DOHH2 (cell line): ENCODE results near the gene TMEM144.

Experiments used
- H3F3A ChIP-seq: fragments of 200-600 bp; sonication (generic), shearing (Covaris generic); 2 replicates; pipeline ENCODE4 v1.6.0; 2016; ENCODE audit warnings: antibody characterized with exemption, mild to moderate bottlenecking; ENCODE audit not compliant: control insufficient read depth, insufficient read depth
- H3K27ac ChIP-seq: fragments of 200-600 bp; sonication (generic); 2 replicates; pipeline ENCODE4 v1.5.1; 2014; ENCODE audit warnings: low read depth, mild to moderate bottlenecking, low read length, moderate library complexity
- H3K27me3 ChIP-seq: fragments of 200-600 bp; sonication (generic); 2 replicates; pipeline ENCODE4 v1.6.1; 2014; ENCODE audit warnings: mild to moderate bottlenecking, low read length, mixed read lengths; ENCODE audit not compliant: control insufficient read depth
- H3K36me3 ChIP-seq: fragments of 200-600 bp; sonication (generic); 2 replicates; pipeline ENCODE4 v1.6.1; 2014; ENCODE audit warnings: mild to moderate bottlenecking, low read length, moderate library complexity, mixed read lengths; ENCODE audit not compliant: control insufficient read depth
- H3K4me1 ChIP-seq: fragments of 200-600 bp; sonication (generic); 2 replicates; pipeline ENCODE4 v1.6.1; 2014; ENCODE audit warnings: mild to moderate bottlenecking, low read length, mixed read lengths; ENCODE audit not compliant: control insufficient read depth
- H3K4me2 ChIP-seq: fragments of 200-600 bp; sonication (generic); 2 replicates; pipeline ENCODE4 v1.6.0; 2014; ENCODE audit warnings: mild to moderate bottlenecking, low read length, moderate library complexity
- H3K4me3 ChIP-seq: fragments of 200-600 bp; sonication (generic); 2 replicates; pipeline ENCODE4 v1.5.1; 2014; ENCODE audit warnings: mild to moderate bottlenecking, low read length, mixed read lengths
- H3K79me2 ChIP-seq: fragments of 200-600 bp; sonication (generic); 2 replicates; pipeline ENCODE4 v1.6.1; 2014; ENCODE audit warnings: mild to moderate bottlenecking, low read length, mixed read lengths; ENCODE audit not compliant: control insufficient read depth
- H3K9me2 ChIP-seq: fragments of 200-600 bp; sonication (generic); replicated peaks from 2 replicates; pipeline ENCODE4 v1.6.1; 2014; ENCODE audit warnings: mild to moderate bottlenecking, low read length, mixed read lengths; ENCODE audit not compliant: control insufficient read depth
- H3K9me3 ChIP-seq: fragments of 200-600 bp; sonication (generic); 2 replicates; pipeline ENCODE4 v1.6.1; 2014; ENCODE audit warnings: antibody characterized with exemption, low read length, mixed read lengths; ENCODE audit not compliant: control insufficient read depth, insufficient read depth
- H4K20me1 ChIP-seq: fragments of 200-600 bp; sonication (generic); 2 replicates; pipeline ENCODE4 v1.6.0; 2014; ENCODE audit warnings: low read depth, mild to moderate bottlenecking, antibody characterized with exemption, low read length, moderate library complexity; ENCODE audit not compliant: control insufficient read depth, insufficient read depth
- CTCF ChIP-seq: fragments of 200-600 bp; sonication (generic); IDR thresholded peaks from one replicate; pipeline ENCODE4 v1.5.1; 2014; ENCODE audit warnings: antibody characterized with exemption, mild to moderate bottlenecking, low read depth, low read length; ENCODE audit not compliant: poor library complexity, severe bottlenecking
- EZH2phosphoT487 ChIP-seq: fragments of 200-600 bp; sonication (generic); IDR thresholded peaks from 2 replicates; pipeline ENCODE4 v1.6.1; 2017; ENCODE audit warnings: borderline replicate concordance, mild to moderate bottlenecking, antibody characterized with exemption, low read length, moderate library complexity, mixed read lengths

The TMEM144 gene

DNA sequence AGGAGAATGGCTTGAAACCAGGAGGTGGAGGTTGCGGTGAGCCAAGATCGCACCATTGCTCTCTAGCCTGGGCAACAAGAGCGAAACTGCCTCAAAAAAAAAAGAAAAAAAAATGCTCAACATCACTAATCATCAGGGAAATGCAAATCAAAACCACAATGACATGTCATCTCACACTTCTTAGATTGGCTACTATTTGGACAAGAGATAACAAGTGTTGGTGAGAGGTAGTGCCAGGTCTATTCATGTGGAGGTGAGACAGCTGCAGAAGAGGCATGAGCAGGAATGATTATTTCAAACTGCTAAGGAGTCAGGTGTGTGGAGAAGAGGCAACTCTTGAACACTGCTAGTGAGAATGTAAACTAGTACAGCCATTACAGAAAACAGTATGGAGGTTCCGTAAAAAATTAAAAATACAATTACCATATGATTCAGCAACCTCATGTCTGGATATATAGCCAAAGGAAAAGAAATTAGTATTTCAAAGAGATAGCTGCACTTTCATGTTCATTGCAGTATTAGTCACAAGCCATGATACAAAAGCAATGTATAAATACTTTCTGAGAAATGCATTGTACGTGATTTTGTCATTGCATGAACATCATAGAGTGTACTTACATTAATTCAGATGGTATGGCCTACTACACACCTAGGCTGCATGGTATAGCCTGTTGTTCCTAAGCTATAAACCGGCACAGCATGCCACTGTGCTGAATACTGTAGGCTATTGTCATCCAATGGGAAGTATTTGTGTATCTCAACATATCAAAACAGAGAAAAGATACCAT, 75.3 kb downstream of the TMEM144 start:
- no peaks in the 10 kb centered on the region for H3K36me3 ChIP-seq
- no peaks in the 10 kb centered on the region for H4K20me1 ChIP-seq
- H3K4me1 ChIP-seq, result no peaks in the 10 kb centered on the region
- H3K27ac ChIP-seq, result no peak overlapping the region
- H3K79me2 ChIP-seq, result no peaks in the 10 kb centered on the region
- H3K9me3 ChIP-seq, result no peaks in the 10 kb centered on the region
- no peak overlapping the region for H3K4me3 ChIP-seq
- TF ChIP-seq EZH2phosphoT487, result no peak
- TF ChIP-seq CTCF, result no peak
- no peak overlapping the region for H3K4me2 ChIP-seq
- no peaks in the 10 kb centered on the region for H3F3A ChIP-seq
- H3K27me3 ChIP-seq, result no peaks in the 10 kb centered on the region
- H3K9me2 ChIP-seq, result no peaks in the 10 kb centered on the region

DNA sequence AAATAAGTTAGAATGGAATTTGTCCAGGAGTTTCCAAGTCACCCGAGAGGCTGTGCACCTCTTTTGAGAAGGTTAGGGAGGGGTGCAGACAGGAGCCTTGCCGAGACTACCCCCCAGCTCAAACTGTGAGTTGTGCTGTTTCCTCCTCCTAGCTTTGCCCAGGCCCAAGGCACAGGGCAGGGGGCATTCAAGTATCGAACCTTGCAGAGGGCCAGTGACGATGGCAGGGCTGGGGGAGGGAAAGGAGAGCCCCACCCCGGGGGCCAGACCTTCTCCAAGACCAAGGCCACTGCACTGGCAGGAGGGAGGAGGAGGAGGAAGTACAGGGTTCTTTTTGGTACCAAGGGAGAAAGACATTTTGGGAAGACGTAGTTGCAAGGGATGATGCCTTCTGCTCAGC, 80.6 kb downstream of the TMEM144 start:
- Histone ChIP-seq H3K79me2 (no peaks in the 10 kb centered on the region), H3K9me2 (no peaks in the 10 kb centered on the region), H3K27ac (no peak overlapping the region), H3K36me3 (no peaks in the 10 kb centered on the region), H3K4me1 (no peaks in the 10 kb centered on the region), H3K4me3 (no peak overlapping the region), H3K4me2 (no peak overlapping the region), H3K27me3 (no peaks in the 10 kb centered on the region), H3K9me3 (no peaks in the 10 kb centered on the region; the same call in 1 of the 2 replicates), H4K20me1 (no peaks in the 10 kb centered on the region), H3F3A (no peaks in the 10 kb centered on the region)
- TF ChIP-seq CTCF, result no peak

DNA sequence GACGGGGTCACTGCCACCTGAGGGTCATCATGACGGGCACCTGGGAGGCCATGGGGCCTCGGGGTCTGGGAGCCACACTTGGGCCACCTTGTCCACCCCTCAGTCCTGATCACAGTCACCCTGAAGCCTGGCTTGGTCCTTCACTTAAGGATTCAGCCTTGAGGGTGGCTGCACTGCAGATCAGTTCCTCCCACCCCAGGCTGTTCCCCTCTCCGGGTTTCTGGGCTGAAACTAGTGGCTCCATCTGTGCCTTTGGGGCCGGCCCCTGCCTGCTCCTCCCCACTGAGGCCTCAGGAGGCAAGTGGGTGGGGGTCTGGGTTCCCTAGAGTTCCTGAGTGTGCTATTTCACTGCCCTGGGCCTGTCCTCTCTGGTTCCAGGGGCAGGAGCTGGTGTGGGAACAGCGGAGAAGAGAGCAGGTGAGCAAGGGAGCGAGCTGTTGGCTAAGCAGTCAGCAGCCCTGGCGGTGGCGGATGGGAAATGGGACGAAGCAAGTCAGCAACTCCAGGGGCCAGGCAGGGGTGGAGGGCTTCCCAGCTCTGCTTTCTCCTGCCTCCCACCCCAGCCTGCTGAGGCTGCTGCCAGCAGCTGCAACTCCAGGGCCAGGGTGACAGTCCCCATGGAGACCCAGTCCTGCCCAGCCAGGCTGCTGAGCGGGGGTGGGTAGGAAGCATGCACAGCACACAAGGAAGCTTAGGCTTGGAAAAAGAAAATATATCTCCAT, 81.2 kb downstream of the TMEM144 start:
- Histone ChIP-seq H3K4me3 (no peak overlapping the region), H4K20me1 (no peaks in the 10 kb centered on the region), H3K27ac (no peak overlapping the region), H3K79me2 (no peaks in the 10 kb centered on the region), H3K4me1 (no peaks in the 10 kb centered on the region), H3K9me3 (no peaks in the 10 kb centered on the region; the same call in 1 of the 2 replicates), H3K4me2 (no peak overlapping the region), H3K36me3 (no peaks in the 10 kb centered on the region), H3K9me2 (no peaks in the 10 kb centered on the region), H3K27me3 (no peaks in the 10 kb centered on the region), H3F3A (no peaks in the 10 kb centered on the region)
- TF ChIP-seq EZH2phosphoT487 (no peak), CTCF (no peak)
